Lung (tissue), 12 donors: ENCODE measurements around the gene SLC19A1. TPM values are rescaled to one million over a fixed set of nuclear protein-coding genes. Genes with fewer than 3 reads are reported as not detected.

Experiments used
- ATAC-seq: fragments of 200-7000 bp; cut with Tn5 transposase; one replicate; pipeline ENCODE4 v1.9.1; 2020; ENCODE audit warnings: moderate number of reproducible peaks; ENCODE audit not compliant: insufficient read depth, low FRiP score
- DNase-seq, 3 donors: peaks; one replicate each; pipeline ENCODE4 v3.0.0-alpha.2; 2013 to 2017
- H3K27ac ChIP-seq, 2 donors: one replicate each; pipeline ENCODE4 v1.5.1; 2013; ENCODE audit warnings: mild to moderate bottlenecking in 2 of 2, moderate library complexity in 2 of 2, control low read depth in 1 of 2, inconsistent platforms in 1 of 2, low read depth in 1 of 2, low read length in 1 of 2
- H3K27me3 ChIP-seq, 3 donors: one replicate each; pipeline ENCODE4 v1.5.1; 2013; ENCODE audit warnings: low read length in 2 of 3; ENCODE audit not compliant: control insufficient read depth in 3 of 3, insufficient read depth in 3 of 3
- H3K36me3 ChIP-seq, 4 donors: one replicate each; pipeline ENCODE4 v1.5.1; 2013; ENCODE audit warnings: low read length in 4 of 4, mild to moderate bottlenecking in 1 of 4, moderate library complexity in 1 of 4; ENCODE audit not compliant: control insufficient read depth in 4 of 4, insufficient read depth in 4 of 4
- H3K4me1 ChIP-seq, 5 donors: one replicate each; pipeline ENCODE4 v1.5.1; 2013; ENCODE audit warnings: low read length in 5 of 5, mild to moderate bottlenecking in 2 of 5, moderate library complexity in 1 of 5; ENCODE audit not compliant: control insufficient read depth in 5 of 5, insufficient read depth in 5 of 5
- H3K4me3 ChIP-seq: one replicate; pipeline ENCODE4 v1.5.1; 2013; ENCODE audit warnings: mild to moderate bottlenecking, control low read depth, moderate library complexity
- H3K9ac ChIP-seq, 2 donors: one replicate each; pipeline ENCODE4 v1.5.1; 2013; ENCODE audit warnings: low read length in 2 of 2, control low read depth in 1 of 2; ENCODE audit not compliant: insufficient read depth in 1 of 2
- H3K9me3 ChIP-seq, 4 donors: one replicate each; pipeline ENCODE4 v1.5.1; 2013; ENCODE audit warnings: low read length in 3 of 4, mild to moderate bottlenecking in 1 of 4, moderate library complexity in 1 of 4; ENCODE audit not compliant: control insufficient read depth in 4 of 4, insufficient read depth in 3 of 4
- WGBS, 2 donors: extraction: QIAGEN DNeasy Blood & Tissue Kit; methylation state at CpG; one replicate each; pipeline ENCODE4 v1.1.7; 2013; 5-methylcytosine and 5-hydroxymethylcytosine counted together
- polyA plus RNA-seq, 2 donors: library from polyadenylated mRNA; stranded (reverse); fragments of 200-250 nt; gene quantifications; one replicate each; pipeline ENCODE4 v1.2.1, GENCODE V29; 2013
- total RNA-seq, 2 donors: library from RNA; depleted of rRNA in 1 of 2; stranded (reverse); fragments of >200 nt in 1 of 2; gene quantifications; one replicate each; pipeline ENCODE4 v1.2.1, GENCODE V29; 2014 to 2021
- TF ChIP-seq, protein P1 (sequence below): IDR thresholded peaks from 2 replicates; pipeline ENCODE4 v1.5.1; 2012; ENCODE audit warnings: mild to moderate bottlenecking; ENCODE audit errors: control extremely low read depth, extremely low read depth
- donor health status: control.
- donor health status: control.
- donor health status: Bipolar disorder and iron deficiency.
- donor health status: healthy.
- donor health status: DM: yes; HTN: yes; CAD: no.

Gene SLC19A1
- total and polyA plus RNA-seq, 4 donors, result 23.8 to 42.0 (median 26.2) TPM

DNA sequence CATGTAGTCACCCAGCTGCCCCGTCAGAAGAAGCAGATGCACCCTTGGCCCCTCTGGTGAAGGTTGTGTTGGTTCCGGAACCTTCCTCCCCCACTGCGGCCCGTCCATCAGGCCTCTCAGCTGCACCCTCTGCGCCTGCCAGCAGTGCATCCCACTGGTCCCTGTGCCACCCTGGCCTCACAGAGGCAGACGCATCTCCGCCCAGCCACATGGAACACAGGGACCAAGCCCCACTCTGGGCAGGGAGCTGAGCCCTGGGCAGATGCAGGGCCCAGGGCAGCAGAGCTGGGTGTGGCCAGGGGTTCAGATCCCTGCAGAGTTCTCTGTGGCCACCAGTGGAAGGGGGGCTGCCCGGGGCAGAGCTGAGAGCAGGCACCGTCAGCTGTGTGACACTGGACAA lies 50.6 kb downstream of the SLC19A1 start:
- no peaks in the 10 kb centered on the region for H3K27me3 ChIP-seq
- H3K27ac ChIP-seq, result no peak overlapping the region
- no peaks in the 10 kb centered on the region for H3K4me1 ChIP-seq
- no peaks in the 10 kb centered on the region for H3K9me3 ChIP-seq
- WGBS, 2 donors, result 92 to 98% methylated on average over 9 of the region's 9 CpGs
- H3K9ac ChIP-seq, result no peak overlapping the region
- H3K36me3 ChIP-seq, result peaks cover 0 to 11% (median 2%) of the 10 kb centered on the region in 4 donors
- ATAC-seq (no peak), DNase-seq (no peak)
- TF ChIP-seq, protein P1, sequence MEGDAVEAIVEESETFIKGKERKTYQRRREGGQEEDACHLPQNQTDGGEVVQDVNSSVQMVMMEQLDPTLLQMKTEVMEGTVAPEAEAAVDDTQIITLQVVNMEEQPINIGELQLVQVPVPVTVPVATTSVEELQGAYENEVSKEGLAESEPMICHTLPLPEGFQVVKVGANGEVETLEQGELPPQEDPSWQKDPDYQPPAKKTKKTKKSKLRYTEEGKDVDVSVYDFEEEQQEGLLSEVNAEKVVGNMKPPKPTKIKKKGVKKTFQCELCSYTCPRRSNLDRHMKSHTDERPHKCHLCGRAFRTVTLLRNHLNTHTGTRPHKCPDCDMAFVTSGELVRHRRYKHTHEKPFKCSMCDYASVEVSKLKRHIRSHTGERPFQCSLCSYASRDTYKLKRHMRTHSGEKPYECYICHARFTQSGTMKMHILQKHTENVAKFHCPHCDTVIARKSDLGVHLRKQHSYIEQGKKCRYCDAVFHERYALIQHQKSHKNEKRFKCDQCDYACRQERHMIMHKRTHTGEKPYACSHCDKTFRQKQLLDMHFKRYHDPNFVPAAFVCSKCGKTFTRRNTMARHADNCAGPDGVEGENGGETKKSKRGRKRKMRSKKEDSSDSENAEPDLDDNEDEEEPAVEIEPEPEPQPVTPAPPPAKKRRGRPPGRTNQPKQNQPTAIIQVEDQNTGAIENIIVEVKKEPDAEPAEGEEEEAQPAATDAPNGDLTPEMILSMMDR, result no peak
- no peak overlapping the region for H3K4me3 ChIP-seq

DNA sequence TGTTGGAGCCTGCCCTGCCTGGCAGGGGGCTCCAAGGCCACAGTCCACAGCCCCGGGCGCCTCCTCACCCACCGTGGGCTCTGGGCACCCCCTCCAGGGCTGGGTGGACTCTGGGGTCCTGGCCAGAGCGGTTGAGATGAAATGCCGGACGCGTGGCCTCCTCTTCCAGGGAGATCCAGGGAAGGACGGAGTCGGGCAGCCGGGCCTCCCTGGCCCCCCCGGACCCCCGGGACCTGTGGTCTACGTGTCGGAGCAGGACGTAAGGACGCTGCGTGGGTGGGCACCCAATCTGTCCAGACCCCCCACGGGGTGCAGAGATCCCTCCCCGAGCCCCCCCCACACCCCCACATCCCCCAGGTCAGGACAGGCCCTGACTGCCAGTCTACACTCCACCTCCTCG lies 51.2 kb downstream of the SLC19A1 start:
- WGBS, 2 donors, result 90 to 94% methylated on average over 18 to 20 of the region's 20 CpGs
- Histone ChIP-seq H3K36me3 (peaks cover 0 to 9% (median 2%) of the 10 kb centered on the region in 4 donors), H3K27ac (no peak overlapping the region), H3K27me3 (no peaks in the 10 kb centered on the region), H3K4me3 (no peak overlapping the region), H3K9me3 (no peaks in the 10 kb centered on the region), H3K4me1 (no peaks in the 10 kb centered on the region), H3K9ac (no peak overlapping the region)
- ATAC-seq, result no peak
- no peak for DNase-seq
- TF ChIP-seq, protein P1, result no peak

DNA sequence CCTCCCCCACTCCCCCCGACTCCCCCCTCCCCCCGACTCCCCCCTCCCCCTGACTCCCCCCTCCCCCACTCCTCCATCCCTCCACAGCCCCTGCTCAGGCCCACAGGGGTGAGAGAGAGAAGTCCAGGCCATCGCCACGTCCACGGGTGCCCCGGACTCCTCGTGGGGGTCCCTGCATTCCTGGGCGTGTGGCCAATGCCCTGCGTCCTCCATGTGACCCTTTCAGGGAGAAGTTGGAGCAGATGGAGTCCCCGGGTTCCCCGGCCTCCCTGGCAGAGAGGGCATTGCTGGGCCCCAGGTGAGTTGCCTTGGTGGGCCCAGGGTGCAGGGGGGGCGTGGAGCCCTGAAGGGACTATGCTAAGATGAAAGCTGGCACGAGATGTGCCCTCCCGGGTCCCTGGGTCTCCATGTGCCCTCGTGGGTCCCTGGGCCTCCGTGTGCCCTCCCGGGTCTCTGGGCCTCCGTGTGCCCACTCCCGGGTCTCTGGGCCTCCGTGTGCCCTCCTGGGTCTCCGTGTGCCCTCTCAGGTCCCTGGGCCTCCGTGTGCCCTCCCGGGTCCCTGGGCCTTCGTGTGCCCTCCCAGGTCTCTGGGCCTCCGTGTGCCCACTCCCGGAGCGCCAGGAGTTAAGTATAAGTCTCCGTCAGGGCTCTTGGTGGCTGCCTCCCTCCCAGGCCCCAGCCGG lies 52.0 kb downstream of the SLC19A1 start:
- DNase-seq, result no peak
- Histone ChIP-seq H3K9me3 (no peaks in the 10 kb centered on the region), H3K27ac (no peak overlapping the region), H3K4me1 (no peaks in the 10 kb centered on the region), H3K9ac (no peak overlapping the region), H3K4me3 (no peak overlapping the region), H3K36me3 (peaks cover 0 to 9% (median 0%) of the 10 kb centered on the region in 4 donors), H3K27me3 (no peaks in the 10 kb centered on the region)
- WGBS, 2 donors, result 74 to 78% methylated on average over 21 to 29 of the region's 29 CpGs
- no peak for ATAC-seq
- TF ChIP-seq, protein P1, result no peak

DNA sequence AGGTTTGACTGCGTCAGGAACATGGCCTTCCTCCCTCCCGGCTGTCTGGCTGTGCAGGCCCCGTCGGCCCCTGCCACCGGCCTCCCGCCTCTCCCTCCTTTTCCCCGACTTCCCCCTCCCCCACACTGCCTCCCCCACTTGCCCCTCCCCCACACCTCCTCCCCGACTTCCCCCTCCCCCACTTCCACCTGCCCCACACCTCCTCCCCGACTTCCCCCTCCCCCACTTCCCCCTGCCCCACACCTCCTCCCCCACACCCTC lies 52.6 kb downstream of the SLC19A1 start:
- H3K27ac ChIP-seq, result no peak overlapping the region

More for the DNA sequence above, 52.6 kb downstream of the SLC19A1 start:
- H3K27me3 ChIP-seq, result no peaks in the 10 kb centered on the region
- WGBS, 2 donors, result 44 to 47% methylated on average over 7 to 9 of the region's 9 CpGs
- TF ChIP-seq, protein P1, result no peak
- no peak overlapping the region for H3K4me3 ChIP-seq
- peaks cover 0 to 9% (median 0%) of the 10 kb centered on the region in 4 donors for H3K36me3 ChIP-seq
- ATAC-seq (no peak), DNase-seq (no peak)
- no peaks in the 10 kb centered on the region for H3K4me1 ChIP-seq
- no peak overlapping the region for H3K9ac ChIP-seq
- H3K9me3 ChIP-seq, result no peaks in the 10 kb centered on the region
